Kidney glomerular epithelial cell (primary cell): ENCODE measurements around the gene SLC39A5.
"Not testable (repeated sequence)": the region's sequence is repeated elsewhere in the genome, so short reads cannot be mapped to it uniquely, and the experiment has no call there.

Experiments
- DNase-seq: peaks from one replicate; lab custom pipeline; 2025; lab: John Stamatoyannopoulos, UW

Gene SLC39A5

DNA sequence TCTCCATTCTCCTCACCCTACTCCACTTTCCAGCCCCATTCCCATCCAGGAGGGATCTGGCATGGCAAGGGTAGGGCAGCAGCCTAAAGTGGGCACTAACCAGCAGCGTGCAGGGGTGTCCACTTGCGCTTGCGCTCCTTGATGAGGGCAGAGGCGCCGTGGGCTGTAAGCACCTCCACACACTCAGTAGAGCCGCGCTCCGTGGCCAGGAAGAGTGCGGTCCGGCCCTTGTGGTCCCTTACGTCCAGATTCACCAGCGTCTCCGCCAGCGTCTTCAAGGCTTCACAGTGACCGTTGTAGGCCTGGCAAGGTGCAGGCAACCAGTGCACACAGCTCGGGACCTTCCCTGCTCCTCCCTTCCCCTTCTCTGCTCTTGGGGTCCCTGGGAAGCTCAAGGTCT lies 18.1 kb downstream of the SLC39A5 start:
- no peak for DNase-seq

DNA sequence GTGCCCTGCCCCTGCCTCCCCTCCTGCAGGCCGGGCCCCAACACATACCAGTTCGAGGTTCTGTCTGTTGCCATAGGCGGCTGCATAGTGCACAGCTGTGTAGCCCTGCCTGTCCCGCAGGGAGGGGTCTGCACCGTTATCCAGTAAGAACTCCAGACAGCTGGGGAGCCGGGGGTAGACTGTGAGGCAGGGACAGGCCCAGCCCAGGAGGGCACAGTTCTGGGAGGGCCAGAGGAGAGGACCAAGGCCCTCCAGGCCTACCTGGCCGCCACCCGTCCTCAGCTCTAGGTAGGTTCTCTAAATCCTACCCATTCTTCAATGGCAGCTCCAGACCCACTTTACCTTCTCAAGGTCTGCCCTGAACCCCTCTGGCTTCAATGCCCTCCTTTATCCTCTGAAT lies 18.9 kb downstream of the SLC39A5 start:
- no peak for DNase-seq

DNA sequence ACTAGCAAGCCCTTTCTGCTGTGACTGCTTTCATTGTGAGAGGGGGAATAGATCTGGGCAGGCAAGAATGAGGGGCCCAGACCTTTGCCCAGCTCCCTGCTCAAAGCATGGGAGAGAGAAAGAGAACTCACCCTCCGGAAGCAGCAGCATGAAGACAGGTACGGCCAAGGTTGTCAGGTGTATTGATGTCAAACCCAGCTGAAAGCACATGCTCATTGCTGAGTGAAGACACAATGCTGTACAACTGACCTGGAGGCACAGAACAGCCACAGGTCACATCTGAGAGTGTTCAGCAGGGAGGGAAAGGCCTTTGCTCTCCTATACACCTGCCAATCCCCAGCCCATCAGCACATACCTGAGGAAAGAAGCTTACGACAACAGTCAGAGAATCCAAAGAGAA lies 22.8 kb downstream of the SLC39A5 start:
- DNase-seq, result no peak

DNA sequence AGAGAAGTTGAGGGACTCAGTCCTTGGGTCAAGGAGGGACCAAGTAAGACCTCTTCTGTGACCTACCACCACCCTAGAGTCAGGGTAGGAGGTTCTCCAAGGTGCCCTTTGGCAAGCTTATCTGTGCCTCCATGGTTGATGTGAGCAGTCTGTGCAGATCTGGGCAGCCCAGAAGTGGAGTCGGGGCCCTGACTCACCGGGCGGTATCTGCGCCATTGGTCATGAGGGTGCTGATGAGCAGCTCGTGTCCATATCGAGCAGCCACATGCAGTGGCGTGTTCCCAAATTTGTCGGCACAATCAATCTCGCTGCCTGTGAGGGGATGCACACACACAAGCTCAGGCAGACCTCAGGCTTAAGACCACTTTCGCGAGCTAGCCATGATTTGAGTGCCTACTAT lies 23.2 kb downstream of the SLC39A5 start:
- no peak for DNase-seq

DNA sequence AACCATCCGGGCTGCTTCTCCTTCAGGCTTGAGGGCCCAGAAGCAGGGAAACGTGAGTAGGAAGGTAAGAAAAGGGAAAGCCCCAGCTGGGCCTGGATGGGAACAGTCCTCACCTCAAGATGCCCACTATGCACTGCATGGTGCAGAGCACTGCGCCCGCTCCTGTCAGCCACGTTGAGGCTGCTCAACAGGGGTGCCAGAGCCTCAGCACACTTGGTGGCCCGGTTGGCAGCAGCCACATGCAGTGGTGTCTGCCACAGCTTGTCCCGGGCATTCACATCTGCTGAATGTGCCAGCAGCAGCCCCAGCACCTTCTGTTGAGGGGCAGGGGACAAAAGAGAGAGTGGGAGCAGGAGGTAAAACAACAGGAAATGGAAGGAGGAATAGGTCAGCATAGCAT lies 25.8 kb downstream of the SLC39A5 start:
- DNase-seq, result no peak

DNA sequence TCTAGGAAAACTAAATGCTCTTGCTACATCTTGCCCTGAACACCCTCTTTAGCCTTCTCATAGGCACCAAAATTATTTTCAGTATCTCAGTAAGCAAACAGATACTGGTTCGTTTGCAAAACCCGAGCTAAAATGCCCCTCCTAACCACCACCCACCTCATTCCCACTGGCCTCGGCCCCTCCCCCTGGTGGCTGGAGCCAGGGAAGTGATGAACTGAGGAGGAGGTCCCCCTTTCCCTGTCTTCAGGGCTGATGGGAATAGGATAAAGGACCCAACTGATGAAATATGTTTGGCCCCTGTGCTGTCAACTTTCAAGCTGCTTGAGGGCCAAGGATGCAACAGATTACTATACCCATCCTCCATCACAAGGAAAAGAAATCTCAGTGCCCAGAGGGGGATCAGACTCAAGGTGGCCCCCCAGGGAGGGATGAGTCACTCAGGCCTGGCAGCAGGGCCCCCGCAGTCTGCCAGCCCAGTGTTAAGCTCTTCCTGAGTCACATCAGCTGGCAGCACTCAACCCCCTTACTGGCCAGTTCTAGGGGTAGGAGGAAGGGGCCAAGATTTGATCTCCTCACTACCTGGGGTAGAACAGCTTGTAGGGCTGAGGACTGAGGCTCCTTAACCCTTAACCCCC lies 26.6 kb downstream of the SLC39A5 start:
- DNase-seq, result peak; percentile 16

DNA sequence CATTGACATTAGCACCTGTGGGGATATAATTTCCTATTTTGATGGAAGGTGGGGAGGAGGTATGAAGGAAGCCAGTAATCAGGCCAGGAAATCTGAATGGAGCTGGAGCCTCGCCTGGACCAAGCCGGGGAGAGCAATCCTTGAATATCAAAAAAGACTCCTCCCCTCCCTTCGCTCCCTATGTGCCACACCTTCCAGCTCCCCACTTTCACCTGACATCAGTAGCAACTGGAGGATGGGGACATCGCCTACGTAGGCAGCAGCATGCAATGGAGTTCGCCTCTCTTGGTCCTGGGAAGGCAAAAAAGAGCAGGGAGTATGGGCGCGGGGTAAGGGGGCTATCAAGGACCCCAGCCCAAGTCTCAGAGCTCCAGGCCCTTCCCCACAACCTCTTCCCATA lies 27.2 kb downstream of the SLC39A5 start:
- DNase-seq, result no peak

DNA sequence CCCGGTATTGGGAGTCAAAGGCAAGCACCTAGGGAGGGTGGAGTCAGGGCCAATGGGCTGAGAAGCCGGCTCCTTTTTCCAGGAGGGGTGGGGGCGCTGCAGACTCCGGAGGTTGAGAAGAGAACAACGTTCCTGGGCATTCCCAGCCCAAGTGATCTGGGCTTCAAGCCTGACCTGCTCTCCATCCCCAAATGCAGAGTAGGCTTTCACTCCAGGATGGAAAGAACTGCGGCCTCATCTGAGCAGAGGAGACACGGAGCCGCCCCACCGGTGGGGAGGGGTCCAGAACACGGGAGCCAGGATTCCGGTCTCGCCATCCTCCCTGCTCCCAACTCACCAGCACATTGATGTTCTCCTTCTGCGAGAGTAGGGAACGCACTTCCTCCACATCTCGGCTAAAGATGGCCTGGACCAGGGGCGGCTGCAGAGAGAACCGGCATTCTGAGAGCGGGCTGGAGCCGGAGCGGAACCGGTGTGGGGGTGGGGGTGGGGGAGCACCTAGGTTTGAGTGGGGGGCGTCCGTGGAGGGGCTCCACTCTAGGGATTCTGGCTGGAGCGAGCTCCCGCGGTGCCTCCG lies 27.7 kb downstream of the SLC39A5 start:
- peak; percentile 31 for DNase-seq

DNA sequence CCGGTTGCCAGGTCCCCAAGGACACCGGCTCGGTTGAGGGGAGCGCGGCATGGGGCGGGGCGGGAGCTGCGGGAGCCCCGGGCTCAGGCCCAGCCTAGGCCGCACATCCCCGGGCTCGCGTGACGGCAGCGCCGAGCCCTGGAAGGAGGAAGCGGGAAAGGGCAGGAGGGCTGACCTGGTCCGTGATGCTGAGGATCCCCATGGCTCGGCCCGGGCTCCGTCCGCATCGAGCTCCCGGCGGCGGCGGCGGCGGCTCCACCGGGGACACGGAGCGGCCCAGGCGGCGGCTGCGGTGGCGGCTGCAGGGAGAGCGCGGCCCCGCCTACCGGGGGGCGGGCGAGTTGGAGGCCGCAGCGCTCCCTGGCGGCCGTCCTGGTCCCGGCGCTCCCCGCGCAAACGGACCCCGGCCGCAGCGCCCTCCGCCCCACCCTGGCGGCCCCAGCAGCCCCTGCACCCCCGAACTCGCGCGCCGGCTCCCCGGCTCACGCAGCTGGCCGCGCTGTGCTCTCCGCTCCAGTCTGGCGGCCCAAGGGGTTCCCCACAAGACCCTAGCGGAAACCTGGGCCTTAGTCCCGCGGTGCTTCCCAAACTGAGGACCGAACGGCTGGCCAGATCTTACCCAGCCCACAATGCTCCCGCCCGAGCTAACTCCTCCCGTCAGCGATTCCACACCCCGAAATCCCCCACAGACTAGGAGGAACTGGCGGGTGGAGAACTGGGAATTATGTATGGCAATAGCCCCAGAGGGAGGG lies 28.4 kb downstream of the SLC39A5 start, which contains the start of gene ANKRD52:
Gene ANKRD52, minus strand, starts transcription at position 317 of the 752 bp plus-strand sequence. Its CDS starts 115 bp downstream, at position 202.
- DNase-seq, result peak; percentile 59

DNA sequence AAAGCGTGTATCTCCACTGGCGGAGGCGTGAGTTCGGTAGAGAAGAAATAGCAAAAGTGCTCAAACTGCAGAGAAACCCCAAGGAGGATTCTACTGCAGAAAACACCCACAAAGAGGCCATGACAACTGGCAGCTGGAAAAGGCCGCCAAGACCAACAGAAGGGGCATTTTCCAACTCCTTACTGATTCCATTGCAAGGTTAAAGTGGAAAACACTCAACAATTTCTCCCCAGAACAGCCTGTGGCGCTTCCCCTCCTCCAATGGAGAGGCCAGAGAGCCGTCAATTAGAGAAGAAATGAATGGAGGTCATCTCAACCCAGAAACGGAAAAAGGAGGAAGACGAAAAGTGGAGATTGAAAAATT lies 29.0 kb downstream of the SLC39A5 start:
- DNase-seq, result no peak

DNA sequence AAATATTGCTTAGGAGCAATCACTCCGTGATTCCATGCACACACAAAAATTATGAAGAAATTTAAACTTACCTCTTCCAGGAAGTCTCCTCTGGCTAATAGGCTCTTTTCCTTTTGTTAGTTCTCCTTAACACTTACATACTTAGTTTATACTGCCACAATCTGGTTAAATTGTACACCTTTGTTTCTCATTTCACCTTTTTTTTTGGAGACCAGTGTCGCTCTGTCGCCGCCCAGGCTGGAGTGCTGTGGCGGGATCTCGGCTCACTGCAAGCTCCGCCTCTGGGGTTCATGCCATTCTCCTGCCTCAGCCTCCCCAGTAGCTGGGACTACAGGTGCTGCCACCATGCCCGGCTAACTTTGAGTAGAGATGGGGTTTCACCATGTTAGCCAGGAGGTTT lies 30.5 kb downstream of the SLC39A5 start:
- DNase-seq, result no peak

DNA sequence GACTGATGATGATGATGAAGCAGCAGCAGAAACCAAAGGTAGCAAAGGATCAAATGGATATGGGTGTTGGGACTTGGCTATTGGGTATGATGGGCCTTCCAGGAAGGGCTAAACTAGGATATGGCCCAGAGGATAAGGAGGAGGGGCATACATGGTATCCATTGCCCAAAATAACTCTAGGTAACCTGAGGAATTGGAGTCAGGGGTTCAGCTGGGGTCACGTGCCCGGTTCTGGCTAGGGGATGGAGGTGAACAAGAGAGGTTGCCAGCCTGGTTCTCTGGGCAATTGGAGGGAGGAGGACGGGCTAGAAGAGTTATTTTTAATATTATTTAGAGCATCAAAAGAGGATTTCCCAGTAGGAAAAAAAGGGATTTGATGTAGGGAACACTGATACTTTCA lies 31.1 kb downstream of the SLC39A5 start:
- no peak for DNase-seq

DNA sequence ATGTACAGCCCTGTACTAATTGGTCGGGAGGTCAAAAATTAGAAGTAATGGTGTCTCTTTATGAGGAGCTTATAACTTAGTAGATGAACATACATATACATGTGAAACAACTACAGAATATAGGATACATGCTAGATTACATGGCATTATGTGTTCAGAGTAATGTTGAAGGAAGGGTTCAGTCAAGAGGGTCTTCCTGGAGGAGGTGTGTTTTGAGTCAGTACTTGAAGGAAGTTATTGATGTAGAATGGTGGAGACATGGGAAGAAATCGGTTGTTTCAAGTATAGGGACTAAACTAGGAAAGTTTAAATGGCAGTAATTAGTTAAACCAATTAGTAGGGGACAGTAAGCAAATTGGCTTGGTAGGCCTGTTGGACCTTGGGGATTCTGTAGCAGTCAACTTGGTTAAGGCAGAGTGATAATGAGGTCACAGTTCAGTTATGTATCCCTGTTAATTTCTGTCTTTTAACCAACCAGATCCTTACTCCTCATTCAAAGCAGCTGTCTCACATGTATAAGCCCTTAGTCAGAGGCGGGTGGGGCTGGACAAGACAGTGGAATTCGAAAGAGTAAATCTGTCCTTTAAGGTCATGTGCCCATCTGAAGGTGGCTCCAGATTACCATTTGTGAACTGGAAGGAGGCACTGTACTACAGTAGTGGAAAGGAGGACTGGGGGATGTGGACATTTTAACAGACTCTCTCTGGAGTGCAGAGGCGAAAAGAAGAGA lies 31.8 kb downstream of the SLC39A5 start:
- peak; percentile 89 for DNase-seq

DNA sequence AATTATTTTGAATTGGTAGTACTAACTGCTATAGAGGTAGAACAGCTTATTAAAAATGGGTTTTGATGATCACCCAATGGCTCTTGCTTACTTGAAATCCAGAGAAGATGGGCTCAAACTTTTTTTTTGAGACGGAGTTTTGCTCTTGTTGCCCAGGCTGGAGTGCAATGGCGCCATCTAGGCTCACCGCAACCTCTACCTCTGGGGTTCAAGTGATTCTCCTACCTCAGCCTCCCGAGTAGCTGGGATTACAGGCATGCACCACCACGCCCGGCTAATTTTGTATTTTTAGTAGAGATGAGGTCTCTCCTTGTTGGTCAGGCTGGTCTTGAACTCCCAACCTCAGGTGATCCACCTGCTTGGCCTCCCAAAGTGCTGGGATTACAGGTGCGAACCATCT lies 33.1 kb downstream of the SLC39A5 start:
- DNase-seq, result not testable (repeated sequence)

DNA sequence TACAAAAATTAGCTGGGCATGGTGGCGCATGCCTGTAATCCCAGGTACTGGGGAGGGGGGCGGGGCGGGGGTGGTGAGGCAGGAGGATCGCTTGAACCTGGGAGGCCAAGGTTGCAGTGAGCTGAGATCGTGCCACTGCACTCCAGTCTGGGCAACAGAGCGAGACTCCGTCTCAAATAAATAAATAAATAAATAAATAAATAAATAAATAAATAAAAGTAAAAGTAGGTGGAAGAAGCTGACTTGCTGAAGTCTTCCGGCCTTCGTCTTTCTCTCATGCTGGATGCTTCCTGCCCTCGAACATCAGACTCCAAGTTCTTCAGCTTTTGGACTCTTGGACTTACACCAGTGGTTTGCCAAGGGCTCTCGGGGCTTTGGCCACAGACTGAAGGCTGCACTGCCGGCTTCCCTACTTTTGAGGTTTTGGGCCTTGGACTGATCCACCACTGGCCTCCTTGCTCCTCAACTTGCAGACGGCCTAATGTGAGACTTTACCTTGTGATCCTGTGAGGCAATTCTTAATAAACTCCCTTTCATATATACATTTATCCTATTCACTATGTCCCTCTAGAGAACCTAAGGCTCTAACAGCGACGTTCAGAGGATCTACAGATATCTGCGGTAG lies 36.3 kb downstream of the SLC39A5 start:
- DNase-seq, result not testable (repeated sequence)

DNA sequence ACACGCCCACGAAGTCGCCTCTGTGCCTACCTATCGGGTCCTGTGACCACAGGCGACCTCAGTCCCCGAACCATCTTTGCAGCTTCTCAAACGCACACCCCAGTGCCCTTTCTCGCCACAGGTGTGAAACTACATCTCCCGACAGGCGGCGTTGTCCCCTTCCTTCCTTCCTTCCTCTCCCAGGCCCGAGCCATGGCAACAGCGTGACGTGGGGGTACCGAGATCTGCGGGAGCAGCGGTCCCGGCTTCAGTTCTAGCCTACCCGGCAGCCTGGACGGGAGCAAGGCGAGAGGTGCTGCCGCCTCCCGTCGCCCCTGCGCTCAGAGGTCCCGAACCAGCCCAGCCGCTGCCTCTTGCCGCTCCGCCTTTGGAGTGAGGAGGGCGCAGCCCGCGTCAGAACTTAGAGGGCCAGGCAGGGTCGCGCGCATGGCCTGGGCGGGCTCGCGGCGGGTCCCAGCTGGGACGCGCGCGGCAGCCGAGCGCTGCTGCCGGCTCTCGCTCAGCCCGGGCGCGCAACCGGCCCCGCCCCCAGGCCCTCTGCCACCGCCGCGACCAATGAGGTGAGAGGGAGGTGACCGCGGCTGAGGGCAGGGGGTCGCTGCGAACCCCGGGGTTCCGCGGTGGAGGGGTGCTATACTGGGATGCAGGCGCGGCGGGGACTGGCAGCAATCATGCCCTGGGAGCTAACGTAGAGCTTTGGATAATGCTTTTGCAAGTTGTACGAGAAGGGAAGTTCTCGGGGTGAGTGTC lies 37.0 kb downstream of the SLC39A5 start, which contains the start of gene COQ10A:
Gene COQ10A, plus strand, starts transcription at position 250 of the 750 bp plus-strand sequence. Its CDS starts 177 bp downstream, at position 427.
- peak; percentile 89 for DNase-seq

DNA sequence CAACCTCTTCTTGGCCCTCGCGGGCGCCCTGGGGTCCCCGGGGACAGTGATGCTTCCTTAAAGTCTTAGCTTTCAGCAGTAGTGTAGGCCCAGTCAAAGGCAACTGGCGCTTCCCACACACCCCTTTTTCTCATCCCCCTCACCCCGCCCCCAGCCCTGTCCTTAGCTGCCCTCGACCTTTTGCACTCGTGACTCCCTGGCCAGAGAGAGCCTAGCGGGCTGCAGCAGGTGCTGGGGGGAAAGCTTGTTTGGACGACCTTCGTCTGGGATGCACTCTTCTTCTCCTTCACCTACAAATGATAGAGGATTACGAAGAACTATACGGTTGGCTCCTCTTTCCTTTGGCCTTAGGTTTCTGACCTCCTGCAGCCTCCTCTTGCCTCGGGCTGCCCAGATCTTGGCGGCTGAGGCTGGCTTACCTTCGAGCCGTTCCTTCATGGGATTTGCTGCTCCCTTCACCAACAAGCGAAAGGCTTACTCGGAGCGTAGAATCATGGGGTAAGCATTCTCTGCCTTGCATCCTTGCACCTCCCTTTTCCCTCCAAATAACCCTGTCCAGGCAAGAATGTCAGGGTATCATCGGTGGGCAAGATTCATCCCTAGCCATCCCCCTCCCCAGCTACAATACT lies 37.7 kb downstream of the SLC39A5 start:
- DNase-seq, result no peak

DNA sequence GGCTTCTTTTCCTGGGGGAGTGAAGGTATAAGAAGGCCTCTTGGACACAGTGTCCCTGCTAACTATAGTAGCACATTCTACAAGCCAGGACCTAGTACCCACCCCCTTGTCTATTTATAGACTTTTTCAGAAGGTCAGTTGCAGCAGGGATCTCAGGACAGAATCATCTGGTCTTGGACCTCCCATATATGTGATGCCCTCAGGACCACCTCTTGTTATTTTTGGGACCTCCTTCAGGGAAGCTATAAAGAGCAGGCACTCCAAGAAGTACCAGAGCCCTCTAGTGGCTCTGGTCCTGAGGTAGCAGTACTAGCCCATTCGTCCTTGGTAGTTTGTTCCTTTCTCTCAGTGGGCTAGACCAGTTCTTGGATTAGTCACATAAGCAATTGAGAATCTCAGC lies 41.2 kb downstream of the SLC39A5 start:
- DNase-seq, result no peak

DNA sequence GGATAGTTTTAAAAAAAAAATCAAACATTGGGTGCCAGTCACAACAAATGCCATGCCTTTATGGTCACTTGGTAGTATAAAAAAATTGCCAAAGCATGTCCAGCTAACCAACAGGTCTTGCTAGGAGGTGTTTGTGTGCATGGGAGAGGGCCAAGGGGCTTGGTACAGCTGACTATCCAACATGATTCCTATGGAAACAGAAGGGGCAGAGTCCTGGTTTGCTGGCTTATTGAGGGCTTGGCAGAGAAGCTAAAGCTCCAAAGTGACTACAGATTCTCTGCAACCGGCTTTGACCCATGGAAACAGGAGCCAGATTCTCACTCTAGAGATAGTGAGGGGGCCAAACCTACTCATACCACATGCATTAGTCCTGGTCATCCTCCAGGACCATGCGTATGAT lies 42.6 kb downstream of the SLC39A5 start:
- DNase-seq, result not testable (repeated sequence)

DNA sequence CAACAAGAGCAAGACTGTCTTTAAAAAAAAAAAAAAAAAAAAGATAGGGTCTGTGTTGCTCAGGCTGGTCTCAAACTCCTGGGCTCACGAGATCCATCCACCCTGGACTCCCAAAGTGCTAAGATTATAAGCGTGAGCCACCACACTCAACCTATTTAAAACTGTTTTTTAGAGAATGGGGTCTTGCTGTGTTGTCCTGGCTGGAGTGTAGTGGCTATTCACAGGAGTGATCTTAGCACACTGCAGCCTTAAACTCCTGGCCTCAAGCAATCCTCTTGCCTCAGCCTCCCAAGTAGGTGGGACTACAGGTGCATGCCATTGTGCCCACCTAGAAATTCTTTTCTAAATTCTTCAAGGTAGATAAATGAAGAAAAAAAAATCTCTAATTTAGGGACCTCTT lies 44.4 kb downstream of the SLC39A5 start:
- no peak for DNase-seq

DNA sequence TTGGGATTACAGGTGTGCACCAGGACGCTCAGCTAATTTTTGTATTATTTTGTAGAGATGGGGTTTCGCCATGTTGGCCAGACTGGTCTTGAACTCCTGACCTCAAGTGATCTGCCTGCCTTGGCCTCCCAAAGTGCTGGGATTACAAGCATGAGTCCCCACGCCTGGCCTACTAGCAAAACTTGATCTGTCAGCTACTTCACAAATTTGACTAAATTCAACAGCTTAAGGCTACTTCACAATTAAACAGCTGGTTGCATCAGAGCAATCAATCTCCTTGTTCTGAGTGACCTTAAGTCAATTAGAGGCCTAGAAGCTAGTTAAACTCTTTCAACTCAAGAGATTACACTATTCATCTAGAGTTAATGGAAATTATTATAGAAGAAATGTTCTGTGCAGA lies 49.1 kb downstream of the SLC39A5 start:
- no peak for DNase-seq
